ENCODE measurements around the gene PRRC2C.
"Not testable (repeated sequence)": the region's sequence is repeated elsewhere in the genome, so short reads cannot be mapped to it uniquely, and the experiment has no call there.

Gene PRRC2C

GRCh38 chr1:171485375-171486047 is at the start of gene PRRC2C:
TSS of gene PRRC2C (plus strand) at chr1:171485530. CDS start at chr1:171512089, 26,559 bp downstream.
- peaks cover 46% of the 10 kb centered on the region for H3K4me1 Mint-ChIP-seq (ENCODE audit: low read depth)
- H3K36me3 Mint-ChIP-seq (ENCODE audit: low read depth), result peaks cover 32% of the 10 kb centered on the region
- H3K27me3 Mint-ChIP-seq, result no peaks in the 10 kb centered on the region
- H3K27ac Mint-ChIP-seq, result peak within 1 kb of the TSS; percentile 96
- no peaks in the 10 kb centered on the region for H3K9me3 Mint-ChIP-seq
- H3K4me3 Mint-ChIP-seq, result peak within 1 kb of the TSS; percentile 94

GRCh38 chr1:171438441-171438840 is 46.9 kb upstream of the PRRC2C start:
- Mint-ChIP-seq H3K27ac (no peak overlapping the region), H3K36me3 (ENCODE audit: low read depth) (no peaks in the 10 kb centered on the region), H3K9me3 (no peaks in the 10 kb centered on the region), H3K27me3 (no peaks in the 10 kb centered on the region), H3K4me3 (no peak overlapping the region), H3K4me1 (ENCODE audit: low read depth) (peaks cover 12% of the 10 kb centered on the region)

GRCh38 chr1:171440201-171440600 is 45.1 kb upstream of the PRRC2C start:
- not testable (repeated sequence) for H3K27ac Mint-ChIP-seq; H3K4me3 Mint-ChIP-seq; H3K9me3 Mint-ChIP-seq; H3K27me3 Mint-ChIP-seq; H3K4me1 Mint-ChIP-seq (ENCODE audit: low read depth); H3K36me3 Mint-ChIP-seq (ENCODE audit: low read depth)

- not testable (repeated sequence) for H3K4me3 Mint-ChIP-seq; H3K36me3 Mint-ChIP-seq (ENCODE audit: low read depth); H3K9me3 Mint-ChIP-seq; H3K27ac Mint-ChIP-seq; H3K27me3 Mint-ChIP-seq; H3K4me1 Mint-ChIP-seq (ENCODE audit: low read depth)
Observed at GRCh38 chr1:171441278-171441895, 43.9 kb upstream of the PRRC2C start.

GRCh38 chr1:171446386-171446785 is 38.9 kb upstream of the PRRC2C start:
- Mint-ChIP-seq H3K36me3 (ENCODE audit: low read depth) (no peaks in the 10 kb centered on the region), H3K27me3 (no peaks in the 10 kb centered on the region), H3K27ac (no peak overlapping the region), H3K9me3 (no peaks in the 10 kb centered on the region), H3K4me3 (no peak overlapping the region), H3K4me1 (ENCODE audit: low read depth) (no peaks in the 10 kb centered on the region)

- Mint-ChIP-seq H3K27me3 (peaks cover 11% of the 10 kb centered on the region), H3K9me3 (peaks cover 7% of the 10 kb centered on the region)
Observed at GRCh38 chr1:171455967-171456366, 29.4 kb upstream of the PRRC2C start.

GRCh38 chr1:171457412-171457811 is 27.9 kb upstream of the PRRC2C start:
- no peaks in the 10 kb centered on the region for H3K4me1 Mint-ChIP-seq (ENCODE audit: low read depth)
- peaks cover 3% of the 10 kb centered on the region for H3K9me3 Mint-ChIP-seq
- H3K4me3 Mint-ChIP-seq, result no peak overlapping the region
- no peaks in the 10 kb centered on the region for H3K36me3 Mint-ChIP-seq (ENCODE audit: low read depth)
- no peak overlapping the region for H3K27ac Mint-ChIP-seq
- H3K27me3 Mint-ChIP-seq, result peaks cover 10% of the 10 kb centered on the region

More at GRCh38 chr1:171455967-171456366, 29.4 kb upstream of the PRRC2C start:
- Mint-ChIP-seq H3K4me3 (no peak overlapping the region), H3K36me3 (ENCODE audit: low read depth) (no peaks in the 10 kb centered on the region), H3K27ac (no peak overlapping the region), H3K4me1 (ENCODE audit: low read depth) (no peaks in the 10 kb centered on the region)

GRCh38 chr1:171460018-171460620 is 25.2 kb upstream of the PRRC2C start:
- Mint-ChIP-seq H3K27ac (no peak overlapping the region), H3K9me3 (no peaks in the 10 kb centered on the region), H3K36me3 (ENCODE audit: low read depth) (no peaks in the 10 kb centered on the region), H3K4me3 (no peak overlapping the region), H3K27me3 (peaks cover 5% of the 10 kb centered on the region), H3K4me1 (ENCODE audit: low read depth) (no peaks in the 10 kb centered on the region)

GRCh38 chr1:171467626-171468025 is 17.7 kb upstream of the PRRC2C start:
- Mint-ChIP-seq H3K4me1 (ENCODE audit: low read depth) (no peaks in the 10 kb centered on the region), H3K27me3 (no peaks in the 10 kb centered on the region), H3K9me3 (no peaks in the 10 kb centered on the region), H3K36me3 (ENCODE audit: low read depth) (no peaks in the 10 kb centered on the region), H3K27ac (no peak overlapping the region), H3K4me3 (no peak overlapping the region)

- Mint-ChIP-seq H3K27me3 (no peaks in the 10 kb centered on the region), H3K9me3 (no peaks in the 10 kb centered on the region), H3K4me3 (no peak overlapping the region), H3K27ac (no peak overlapping the region), H3K36me3 (ENCODE audit: low read depth) (no peaks in the 10 kb centered on the region), H3K4me1 (ENCODE audit: low read depth) (no peaks in the 10 kb centered on the region)
Observed at GRCh38 chr1:171468120-171468750, 17.1 kb upstream of the PRRC2C start.

GRCh38 chr1:171470726-171471125 is 14.6 kb upstream of the PRRC2C start:
- Mint-ChIP-seq H3K4me3 (no peak overlapping the region), H3K27ac (no peak overlapping the region), H3K36me3 (ENCODE audit: low read depth) (no peaks in the 10 kb centered on the region), H3K4me1 (ENCODE audit: low read depth) (no peaks in the 10 kb centered on the region), H3K27me3 (no peaks in the 10 kb centered on the region), H3K9me3 (no peaks in the 10 kb centered on the region)

- H3K27me3 Mint-ChIP-seq, result no peaks in the 10 kb centered on the region
- H3K36me3 Mint-ChIP-seq (ENCODE audit: low read depth), result no peaks in the 10 kb centered on the region
- H3K4me3 Mint-ChIP-seq, result no peak overlapping the region
- H3K4me1 Mint-ChIP-seq (ENCODE audit: low read depth), result no peaks in the 10 kb centered on the region
- H3K9me3 Mint-ChIP-seq, result no peaks in the 10 kb centered on the region
- H3K27ac Mint-ChIP-seq, result no peak overlapping the region
Observed at GRCh38 chr1:171472183-171472647, 13.1 kb upstream of the PRRC2C start.

GRCh38 chr1:171476829-171477228 is 8.5 kb upstream of the PRRC2C start:
- no peaks in the 10 kb centered on the region for H3K9me3 Mint-ChIP-seq
- H3K27me3 Mint-ChIP-seq, result no peaks in the 10 kb centered on the region
- H3K27ac Mint-ChIP-seq, result no peak overlapping the region

GRCh38 chr1:171477804-171478203 is 7.5 kb upstream of the PRRC2C start:
- Mint-ChIP-seq H3K4me3 (no peak overlapping the region), H3K36me3 (ENCODE audit: low read depth) (no peaks in the 10 kb centered on the region), H3K9me3 (no peaks in the 10 kb centered on the region), H3K27ac (no peak overlapping the region), H3K27me3 (no peaks in the 10 kb centered on the region), H3K4me1 (ENCODE audit: low read depth) (no peaks in the 10 kb centered on the region)

More at GRCh38 chr1:171476829-171477228, 8.5 kb upstream of the PRRC2C start:
- Mint-ChIP-seq H3K4me3 (no peak overlapping the region), H3K36me3 (ENCODE audit: low read depth) (no peaks in the 10 kb centered on the region), H3K4me1 (ENCODE audit: low read depth) (no peaks in the 10 kb centered on the region)

GRCh38 chr1:171480035-171480434 is 5.3 kb upstream of the PRRC2C start:
- peaks cover 9% of the 10 kb centered on the region for H3K4me1 Mint-ChIP-seq (ENCODE audit: low read depth)
- H3K27me3 Mint-ChIP-seq, result no peaks in the 10 kb centered on the region
- H3K27ac Mint-ChIP-seq, result no peak overlapping the region
- no peaks in the 10 kb centered on the region for H3K9me3 Mint-ChIP-seq
- H3K36me3 Mint-ChIP-seq (ENCODE audit: low read depth), result no peaks in the 10 kb centered on the region
- H3K4me3 Mint-ChIP-seq, result no peak overlapping the region

All from stimulated activated naive CD8-positive, alpha-beta T cell treated with anti-CD3 and anti-CD28 coated beads, Interleukin-15, Interleukin-2, amounts not matched to agents 100 ng/mL and 50 ng/mL, for 24 hours (primary cell).